HCT116 (cell line): Measurements from ENCODE around the gene FAAH2.

ENCODE experiments used
- EZH2 ChIP-seq: fragments of 200-600 bp; sonication (generic); IDR thresholded peaks from 2 replicates; pipeline ENCODE4 v1.6.1; 2017; ENCODE audit warnings: antibody characterized with exemption, mixed run types
- EZH2phosphoT487 ChIP-seq: fragments of 200-600 bp; IDR thresholded peaks from 2 replicates; pipeline ENCODE4 v1.6.1; 2018; ENCODE audit warnings: antibody characterized with exemption, borderline replicate concordance
- POLR2A ChIP-seq: IDR thresholded peaks from 2 replicates; pipeline ENCODE4 v1.7.0; 2011; ENCODE audit warnings: borderline replicate concordance; ENCODE audit not compliant: insufficient read depth, insufficient read length; ENCODE audit errors: extremely low read depth
- RAD21 ChIP-seq: IDR thresholded peaks from 2 replicates; pipeline ENCODE4 v1.6.1; 2012; ENCODE audit warnings: low read depth, mild to moderate bottlenecking
- TF ChIP-seq, protein P1 (sequence below), 3 experiments: fragments of 200-600 bp in 1 of 3; sonication (generic) in 1 of 3; IDR thresholded peaks in 2 of 3; conservative IDR thresholded peaks in 1 of 3; 2 replicates each; pipeline ENCODE4 v1.5.1; 2012 to 2017; ENCODE audit warnings: low read depth in 2 of 3, low read length in 2 of 3, antibody characterized with exemption in 1 of 3, borderline replicate concordance in 1 of 3, control low read depth in 1 of 3, mild to moderate bottlenecking in 1 of 3, mixed read lengths in 1 of 3, mixed run types in 1 of 3, moderate library complexity in 1 of 3; ENCODE audit not compliant: insufficient read depth in 1 of 3

DNA sequence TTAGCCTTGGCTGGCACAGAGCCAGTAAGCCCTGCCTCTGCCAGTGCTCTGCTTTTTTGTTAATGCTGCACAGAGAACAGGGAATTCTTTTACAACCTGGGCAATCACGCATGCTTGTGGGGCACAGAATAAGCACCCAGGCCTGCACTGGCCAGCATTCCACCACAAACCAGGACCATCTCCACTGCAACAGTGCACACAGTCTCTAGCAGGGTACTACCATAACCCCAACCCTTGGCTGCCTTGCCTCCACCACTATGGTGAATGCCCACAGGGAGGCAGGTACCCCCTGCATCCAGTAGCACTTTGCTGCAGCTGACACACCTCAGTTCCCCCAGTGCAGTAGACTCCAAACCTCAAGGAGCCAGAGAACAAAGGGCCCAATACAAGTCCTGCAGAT is 19.2 kb upstream of the FAAH2 start:
- TF ChIP-seq EZH2phosphoT487 (no peak), EZH2 (no peak), POLR2A (no peak), RAD21 (no peak)
- TF ChIP-seq, protein P1, sequence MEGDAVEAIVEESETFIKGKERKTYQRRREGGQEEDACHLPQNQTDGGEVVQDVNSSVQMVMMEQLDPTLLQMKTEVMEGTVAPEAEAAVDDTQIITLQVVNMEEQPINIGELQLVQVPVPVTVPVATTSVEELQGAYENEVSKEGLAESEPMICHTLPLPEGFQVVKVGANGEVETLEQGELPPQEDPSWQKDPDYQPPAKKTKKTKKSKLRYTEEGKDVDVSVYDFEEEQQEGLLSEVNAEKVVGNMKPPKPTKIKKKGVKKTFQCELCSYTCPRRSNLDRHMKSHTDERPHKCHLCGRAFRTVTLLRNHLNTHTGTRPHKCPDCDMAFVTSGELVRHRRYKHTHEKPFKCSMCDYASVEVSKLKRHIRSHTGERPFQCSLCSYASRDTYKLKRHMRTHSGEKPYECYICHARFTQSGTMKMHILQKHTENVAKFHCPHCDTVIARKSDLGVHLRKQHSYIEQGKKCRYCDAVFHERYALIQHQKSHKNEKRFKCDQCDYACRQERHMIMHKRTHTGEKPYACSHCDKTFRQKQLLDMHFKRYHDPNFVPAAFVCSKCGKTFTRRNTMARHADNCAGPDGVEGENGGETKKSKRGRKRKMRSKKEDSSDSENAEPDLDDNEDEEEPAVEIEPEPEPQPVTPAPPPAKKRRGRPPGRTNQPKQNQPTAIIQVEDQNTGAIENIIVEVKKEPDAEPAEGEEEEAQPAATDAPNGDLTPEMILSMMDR (IDR thresholded peaks at IDR 0.05 in 2 of 3, conservative IDR thresholded peaks at IDR 0.05 in 1 of 3; ENCODE audit: borderline replicate concordance in 1 of 3, insufficient read depth in 1 of 3, low read depth in 2 of 3, low read length in 2 of 3): no peak
